Neutrophil (primary cell): ENCODE measurements around the gene SLX4IP.

ENCODE experiments used
- H3K27ac ChIP-seq: fragments of 200-600 bp; sonication (generic); 2 replicates; pipeline ENCODE4 v1.5.1; 2016; ENCODE audit warnings: mild to moderate bottlenecking, moderate library complexity
- H3K27me3 ChIP-seq: fragments of 200-600 bp; sonication (generic); 2 replicates; pipeline ENCODE4 v1.6.0; 2016; ENCODE audit warnings: mild to moderate bottlenecking
- H3K36me3 ChIP-seq: fragments of 200-600 bp; sonication (generic); 2 replicates; pipeline ENCODE4 v1.5.1; 2017
- H3K4me1 ChIP-seq, 2 experiments: fragments of 200-600 bp in 1 of 2; sonication (generic) in 1 of 2; 1 replicate in 1 of 2; 2 replicates in 1 of 2; pipeline versions ENCODE4 v1.5.1 to v1.6.1; 2013 to 2016; ENCODE audit warnings: low read depth in 1 of 2, low read length in 1 of 2, mild to moderate bottlenecking in 1 of 2, moderate library complexity in 1 of 2; ENCODE audit not compliant: control insufficient read depth in 1 of 2, insufficient read depth in 1 of 2
- H3K4me3 ChIP-seq, 2 experiments: fragments of 200-600 bp in 1 of 2; sonication (generic) in 1 of 2; 1 replicate in 1 of 2; 2 replicates in 1 of 2; pipeline ENCODE4 v1.5.1; 2013 to 2016; ENCODE audit warnings: low read depth in 1 of 2, low read length in 1 of 2, mild to moderate bottlenecking in 1 of 2, moderate library complexity in 1 of 2
- H3K9me3 ChIP-seq: fragments of 200-600 bp; sonication (generic); 2 replicates; pipeline ENCODE4 v1.5.1; 2016
- TF ChIP-seq, protein P1 (sequence below): fragments of 200-600 bp; sonication (generic); IDR thresholded peaks from 2 replicates; pipeline ENCODE4 v1.5.1; 2016; ENCODE audit warnings: antibody characterized with exemption

Gene SLX4IP

DNA sequence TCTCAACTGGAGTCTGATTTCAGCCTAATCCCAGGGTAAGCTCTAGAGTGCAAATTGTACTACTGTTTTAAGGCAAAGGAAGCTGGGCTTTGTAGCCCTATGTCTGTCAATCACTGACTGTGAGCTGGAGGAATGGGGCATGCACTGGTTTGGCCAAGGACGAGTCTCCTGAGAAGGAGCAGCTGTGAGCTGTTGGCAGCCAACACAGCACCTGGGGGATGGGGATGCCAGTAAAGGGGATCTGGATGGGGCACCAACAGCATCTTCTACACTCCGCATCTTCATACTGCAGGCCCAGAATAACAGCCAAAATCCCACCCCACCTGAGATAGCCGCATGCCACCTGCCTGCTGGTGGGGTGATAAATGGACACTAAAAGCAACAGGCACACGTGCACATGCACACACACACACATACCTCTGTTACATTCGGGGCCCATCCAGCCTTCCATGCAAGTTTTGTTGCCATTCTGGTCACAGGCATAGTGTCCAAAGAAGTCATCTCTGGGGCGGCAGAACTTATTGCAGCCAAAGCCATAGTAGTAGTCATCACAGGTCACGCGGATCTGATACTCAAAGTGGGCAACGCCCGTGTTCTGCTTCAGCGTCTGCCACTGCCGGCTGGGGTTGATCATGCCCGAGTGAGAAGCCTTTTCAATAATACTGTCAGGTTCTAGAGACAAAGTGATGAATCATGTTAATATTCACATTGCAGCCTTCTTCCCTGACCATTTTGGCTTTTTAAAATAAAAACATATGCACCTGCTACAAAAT, 223.1 kb downstream of the SLX4IP start:
- Histone ChIP-seq H3K27ac (no peak overlapping the region), H3K9me3 (no peaks in the 10 kb centered on the region), H3K36me3 (peaks cover 79% of the 10 kb centered on the region), H3K27me3 (no peaks in the 10 kb centered on the region), H3K4me1 (no peaks in the 10 kb centered on the region), H3K4me3 (no peak overlapping the region)
- TF ChIP-seq, protein P1, sequence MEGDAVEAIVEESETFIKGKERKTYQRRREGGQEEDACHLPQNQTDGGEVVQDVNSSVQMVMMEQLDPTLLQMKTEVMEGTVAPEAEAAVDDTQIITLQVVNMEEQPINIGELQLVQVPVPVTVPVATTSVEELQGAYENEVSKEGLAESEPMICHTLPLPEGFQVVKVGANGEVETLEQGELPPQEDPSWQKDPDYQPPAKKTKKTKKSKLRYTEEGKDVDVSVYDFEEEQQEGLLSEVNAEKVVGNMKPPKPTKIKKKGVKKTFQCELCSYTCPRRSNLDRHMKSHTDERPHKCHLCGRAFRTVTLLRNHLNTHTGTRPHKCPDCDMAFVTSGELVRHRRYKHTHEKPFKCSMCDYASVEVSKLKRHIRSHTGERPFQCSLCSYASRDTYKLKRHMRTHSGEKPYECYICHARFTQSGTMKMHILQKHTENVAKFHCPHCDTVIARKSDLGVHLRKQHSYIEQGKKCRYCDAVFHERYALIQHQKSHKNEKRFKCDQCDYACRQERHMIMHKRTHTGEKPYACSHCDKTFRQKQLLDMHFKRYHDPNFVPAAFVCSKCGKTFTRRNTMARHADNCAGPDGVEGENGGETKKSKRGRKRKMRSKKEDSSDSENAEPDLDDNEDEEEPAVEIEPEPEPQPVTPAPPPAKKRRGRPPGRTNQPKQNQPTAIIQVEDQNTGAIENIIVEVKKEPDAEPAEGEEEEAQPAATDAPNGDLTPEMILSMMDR, result no peak

DNA sequence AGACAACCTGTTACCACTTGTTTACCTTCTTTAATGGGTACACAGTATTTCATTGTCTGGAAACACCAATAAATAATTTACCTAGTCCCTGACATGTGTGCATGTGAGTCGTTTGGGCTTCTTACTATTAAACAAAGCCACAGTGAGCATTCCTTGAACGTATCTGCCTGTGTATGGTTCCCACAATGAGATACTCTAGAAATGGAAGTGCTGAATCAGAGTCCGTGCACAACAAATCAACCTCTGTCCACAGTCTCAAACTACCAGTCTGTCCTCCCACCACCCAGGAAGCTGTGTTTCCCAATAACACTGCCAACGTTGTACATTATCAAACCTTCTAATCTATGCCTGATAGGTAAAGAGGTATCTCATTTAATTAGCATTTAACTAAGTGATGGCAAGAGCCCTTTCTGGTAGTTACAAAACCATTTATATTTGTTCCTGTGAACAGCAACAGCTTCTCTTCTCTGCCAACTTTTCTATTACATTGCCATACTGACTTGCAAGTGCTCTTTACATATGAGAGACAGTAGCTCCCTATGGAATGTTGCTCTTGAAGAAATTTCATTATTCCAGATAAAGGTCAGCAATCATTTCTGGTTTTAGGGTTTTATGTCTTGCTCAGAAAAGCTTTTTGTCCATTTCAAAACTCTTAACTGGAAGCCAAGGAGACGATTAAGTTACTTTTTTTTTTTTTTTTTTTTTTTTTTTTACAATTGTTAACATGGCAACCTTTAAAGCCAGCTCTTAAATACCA, 223.9 kb downstream of the SLX4IP start:
- Histone ChIP-seq H3K36me3 (peaks cover 80% of the 10 kb centered on the region), H3K4me3 (no peak overlapping the region), H3K27me3 (no peaks in the 10 kb centered on the region), H3K9me3 (no peaks in the 10 kb centered on the region), H3K27ac (no peak overlapping the region), H3K4me1 (no peaks in the 10 kb centered on the region)
- TF ChIP-seq, protein P1, result no peak

DNA sequence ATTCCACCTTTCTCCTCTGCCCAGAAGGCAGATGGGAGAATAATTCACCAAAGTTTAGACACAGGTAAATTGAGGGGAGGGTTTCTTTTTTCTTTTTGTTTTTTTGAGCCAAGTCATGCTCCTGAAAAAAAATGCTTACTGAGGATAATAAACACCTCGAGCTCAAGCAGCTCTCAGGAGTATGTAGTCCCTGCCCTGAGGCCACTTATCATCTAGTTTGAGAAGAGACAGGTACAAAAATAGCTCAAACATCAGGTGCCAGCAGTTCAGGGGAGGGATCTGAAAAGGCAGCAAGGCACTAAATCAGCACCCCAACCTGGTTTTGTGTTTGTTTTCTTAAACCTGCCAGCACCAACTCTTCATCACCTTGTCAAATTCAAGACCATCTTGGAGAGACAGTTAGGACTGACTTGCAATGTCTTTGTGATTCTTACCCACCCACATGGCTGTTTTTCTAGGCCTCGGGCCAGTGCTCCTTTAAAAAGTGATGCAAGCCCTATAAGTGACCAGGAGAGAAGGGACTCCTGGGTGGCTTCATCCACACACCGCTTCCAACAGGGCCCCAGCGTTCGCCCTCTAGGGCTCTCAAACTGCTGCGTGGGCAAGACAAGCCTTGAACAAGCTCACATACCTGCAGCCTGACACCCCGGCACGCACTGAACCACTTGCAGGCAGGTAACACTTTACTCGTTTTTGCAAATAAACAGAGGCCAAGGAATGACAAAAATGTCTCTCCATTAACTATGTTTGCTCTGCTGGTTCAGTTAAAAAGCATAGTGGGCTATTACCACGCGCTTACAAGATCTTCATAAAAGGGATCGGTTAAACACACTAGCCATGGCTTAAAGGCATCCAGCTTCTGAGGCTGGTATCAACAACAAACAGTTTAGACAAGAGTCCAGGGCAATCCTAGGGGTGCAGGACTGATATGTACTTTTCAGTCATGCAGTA, 224.8 kb downstream of the SLX4IP start:
- no peaks in the 10 kb centered on the region for H3K4me1 ChIP-seq
- TF ChIP-seq, protein P1, result no peak
- H3K27ac ChIP-seq, result no peak overlapping the region
- peaks cover 73% of the 10 kb centered on the region for H3K36me3 ChIP-seq
- H3K27me3 ChIP-seq, result no peaks in the 10 kb centered on the region
- H3K4me3 ChIP-seq, result no peak overlapping the region
- H3K9me3 ChIP-seq, result no peaks in the 10 kb centered on the region

DNA sequence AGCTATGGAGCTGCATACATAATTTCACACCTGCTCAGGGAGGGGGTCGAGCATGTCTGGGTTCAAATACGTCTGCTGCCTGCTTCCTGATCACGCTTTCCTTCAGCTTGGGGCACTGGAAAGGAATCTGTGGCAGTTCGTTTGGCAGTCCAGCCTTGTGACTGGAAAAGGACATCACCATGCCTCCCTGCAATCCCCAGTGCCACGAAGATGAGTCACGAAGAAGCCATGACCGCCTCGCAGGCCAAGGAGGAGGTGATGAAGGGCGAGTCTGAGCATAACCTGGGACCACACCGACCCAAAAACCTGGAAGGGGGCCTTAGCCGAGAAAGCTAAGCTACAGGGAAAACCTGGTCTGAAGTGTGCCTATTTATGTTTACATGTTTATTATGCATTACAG, 225.6 kb downstream of the SLX4IP start:
- H3K27ac ChIP-seq, result no peak overlapping the region
- no peaks in the 10 kb centered on the region for H3K9me3 ChIP-seq
- H3K36me3 ChIP-seq, result peaks cover 66% of the 10 kb centered on the region
- H3K27me3 ChIP-seq, result no peaks in the 10 kb centered on the region
- no peaks in the 10 kb centered on the region for H3K4me1 ChIP-seq
- TF ChIP-seq, protein P1, result no peak
- no peak overlapping the region for H3K4me3 ChIP-seq

DNA sequence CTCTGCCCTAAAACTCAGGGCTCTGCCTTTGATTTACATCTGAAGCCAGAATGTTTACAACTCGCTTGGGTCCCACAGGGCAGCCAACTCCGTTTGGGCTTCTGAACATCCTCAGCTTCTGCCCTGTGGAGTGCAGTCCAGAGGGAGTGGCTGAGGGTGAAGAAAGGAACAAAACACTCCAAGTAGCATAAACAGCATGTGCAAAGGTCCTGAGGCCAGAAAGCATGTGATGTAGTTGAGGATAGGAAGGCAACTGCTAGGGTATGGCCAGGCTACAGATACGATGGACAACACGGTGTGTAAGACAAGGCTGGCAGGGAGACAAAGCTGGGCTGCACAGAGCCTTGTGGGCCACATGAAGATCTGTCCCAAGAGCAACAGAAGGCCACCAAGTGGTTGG, 226.2 kb downstream of the SLX4IP start:
- no peak overlapping the region for H3K27ac ChIP-seq
- peaks cover 60% of the 10 kb centered on the region for H3K36me3 ChIP-seq
- H3K27me3 ChIP-seq, result no peaks in the 10 kb centered on the region
- TF ChIP-seq, protein P1, result no peak
- no peaks in the 10 kb centered on the region for H3K9me3 ChIP-seq
- no peaks in the 10 kb centered on the region for H3K4me1 ChIP-seq
- no peak overlapping the region for H3K4me3 ChIP-seq
